NCI-H2171 treated with DMSO at 0.1 percent for 48 hours (cell line): ENCODE data around the gene GSTM4.
A peak's percentile ranks its signal among the peaks of the same experiment; 100 is the strongest.

Source experiments
- DNase-seq: peaks from one replicate; lab custom pipeline; 2025; lab: John Stamatoyannopoulos, UW

Gene GSTM4

DNA sequence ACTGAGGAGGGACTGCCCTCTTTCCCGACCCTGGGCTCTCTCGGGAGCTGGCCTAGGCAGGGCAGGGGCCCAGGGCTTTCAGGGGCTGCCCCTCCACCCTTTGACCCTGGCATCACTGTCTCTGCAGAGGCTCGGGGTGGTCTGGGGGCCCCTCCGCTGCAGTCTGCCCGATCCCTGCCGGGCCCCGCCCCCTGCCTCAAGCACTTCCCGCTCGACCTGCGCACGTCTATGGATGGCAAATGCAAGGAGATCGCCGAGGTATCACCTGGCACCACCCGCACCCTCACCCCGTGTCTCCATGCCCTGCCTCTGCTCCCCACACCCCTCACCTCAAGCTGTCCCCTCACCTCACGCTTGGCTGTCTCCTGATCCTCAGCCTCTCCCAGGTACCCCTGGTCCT is 30.7 kb upstream of the GSTM4 start:
- no peak for DNase-seq

DNA sequence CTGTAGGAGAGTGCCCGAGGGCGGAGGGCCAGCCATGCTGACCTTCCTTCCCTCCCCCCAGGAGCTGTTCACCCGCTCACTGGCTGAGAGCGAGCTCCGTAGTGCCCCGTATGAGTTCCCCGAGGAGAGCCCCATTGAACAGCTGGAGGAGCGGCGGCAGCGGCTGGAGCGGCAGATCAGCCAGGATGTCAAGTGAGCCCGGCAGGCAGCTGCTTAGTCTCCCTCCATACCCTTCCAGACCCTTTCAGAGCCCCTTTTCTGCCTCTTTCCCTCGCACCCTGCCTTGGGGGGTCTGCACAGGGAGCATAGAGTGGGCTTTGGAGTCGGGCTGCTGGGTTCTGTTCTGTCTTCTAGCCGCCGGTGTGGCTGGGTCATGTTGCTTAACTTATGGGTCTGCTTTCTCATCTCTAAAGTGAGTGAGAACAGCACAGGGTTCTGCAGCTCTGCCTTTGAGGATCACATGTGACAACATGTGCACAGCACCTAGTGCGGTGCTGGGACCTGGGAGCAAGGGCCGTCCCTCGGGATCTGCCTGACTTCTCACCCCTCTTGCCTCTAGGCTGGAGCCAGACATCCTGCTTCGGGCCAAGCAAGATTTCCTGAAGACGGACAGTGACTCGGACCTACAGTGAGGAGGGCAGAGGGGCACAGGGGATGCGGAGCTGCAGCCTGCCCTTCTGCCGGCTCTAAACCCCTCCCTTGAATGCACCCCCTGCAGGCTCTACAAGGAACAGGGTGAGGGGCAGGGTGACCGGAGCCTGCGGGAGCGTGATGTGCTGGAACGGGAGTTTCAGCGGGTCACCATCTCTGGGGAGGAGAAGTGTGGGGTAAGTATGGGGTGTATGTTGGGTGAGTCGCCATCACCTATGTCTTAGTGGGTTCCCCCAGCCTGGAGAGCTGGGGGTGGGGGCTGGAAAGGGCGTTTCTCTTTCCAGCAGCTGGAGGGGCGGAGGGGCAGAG is 30.0 kb upstream of the GSTM4 start:
- DNase-seq = peak; percentile 57

DNA sequence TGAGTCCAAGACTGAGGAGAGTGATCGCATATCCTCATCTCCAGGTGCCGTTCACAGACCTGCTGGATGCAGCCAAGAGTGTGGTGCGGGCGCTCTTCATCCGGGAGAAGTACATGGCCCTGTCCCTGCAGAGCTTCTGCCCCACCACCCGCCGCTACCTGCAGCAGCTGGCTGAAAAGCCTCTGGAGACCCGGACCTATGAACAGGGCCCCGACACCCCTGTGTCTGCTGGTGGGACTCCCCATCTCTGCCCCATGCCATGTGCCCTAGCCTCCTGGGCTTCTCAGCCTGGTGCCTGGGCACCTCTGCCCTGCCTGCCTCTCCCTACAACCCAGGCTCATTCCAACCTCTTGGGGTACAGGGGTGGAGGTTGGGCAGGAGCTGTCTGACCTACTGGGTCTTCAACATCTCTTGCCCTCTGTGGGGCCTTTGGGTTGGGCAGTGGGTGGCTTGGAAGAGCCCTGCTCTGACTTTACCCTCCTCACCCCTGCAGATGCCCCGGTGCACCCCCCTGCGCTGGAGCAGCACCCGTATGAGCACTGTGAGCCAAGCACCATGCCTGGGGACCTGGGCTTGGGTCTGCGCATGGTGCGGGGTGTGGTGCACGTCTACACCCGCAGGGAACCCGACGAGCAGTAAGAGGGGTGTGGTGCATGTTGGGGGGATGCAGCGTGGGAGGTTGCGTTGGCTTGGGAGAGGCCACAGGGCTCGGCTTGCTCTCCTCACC is 29.1 kb upstream of the GSTM4 start:
- DNase-seq = no peak

DNA sequence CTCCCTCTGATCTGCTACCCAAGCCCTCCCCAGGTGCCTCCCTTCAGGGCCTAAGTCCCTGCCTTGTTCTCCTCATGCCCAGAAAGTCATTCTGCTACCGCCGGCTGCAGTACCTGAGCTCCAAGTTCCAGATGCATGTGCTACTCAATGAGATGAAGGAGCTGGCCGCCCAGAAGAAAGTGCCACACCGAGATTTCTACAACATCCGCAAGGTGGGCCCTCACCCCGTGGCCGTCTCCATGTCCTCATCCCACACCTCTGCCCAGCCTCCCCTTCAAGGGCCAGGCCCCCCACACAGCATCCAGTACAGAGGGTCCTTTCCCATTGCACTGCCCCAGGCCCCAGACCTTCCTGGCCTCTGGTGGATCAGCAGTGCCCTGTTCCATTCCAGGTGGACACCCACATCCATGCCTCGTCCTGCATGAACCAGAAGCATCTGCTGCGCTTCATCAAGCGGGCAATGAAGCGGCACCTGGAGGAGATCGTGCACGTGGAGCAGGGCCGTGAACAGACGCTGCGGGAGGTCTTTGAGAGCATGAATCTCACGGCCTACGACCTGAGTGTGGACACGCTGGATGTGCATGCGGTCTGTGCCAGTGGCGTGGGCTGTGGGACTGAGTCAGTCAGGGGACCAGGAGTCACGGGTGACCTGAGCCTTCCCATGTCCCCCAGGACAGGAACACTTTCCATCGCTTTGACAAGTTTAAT is 28.1 kb upstream of the GSTM4 start:
- DNase-seq = no peak

DNA sequence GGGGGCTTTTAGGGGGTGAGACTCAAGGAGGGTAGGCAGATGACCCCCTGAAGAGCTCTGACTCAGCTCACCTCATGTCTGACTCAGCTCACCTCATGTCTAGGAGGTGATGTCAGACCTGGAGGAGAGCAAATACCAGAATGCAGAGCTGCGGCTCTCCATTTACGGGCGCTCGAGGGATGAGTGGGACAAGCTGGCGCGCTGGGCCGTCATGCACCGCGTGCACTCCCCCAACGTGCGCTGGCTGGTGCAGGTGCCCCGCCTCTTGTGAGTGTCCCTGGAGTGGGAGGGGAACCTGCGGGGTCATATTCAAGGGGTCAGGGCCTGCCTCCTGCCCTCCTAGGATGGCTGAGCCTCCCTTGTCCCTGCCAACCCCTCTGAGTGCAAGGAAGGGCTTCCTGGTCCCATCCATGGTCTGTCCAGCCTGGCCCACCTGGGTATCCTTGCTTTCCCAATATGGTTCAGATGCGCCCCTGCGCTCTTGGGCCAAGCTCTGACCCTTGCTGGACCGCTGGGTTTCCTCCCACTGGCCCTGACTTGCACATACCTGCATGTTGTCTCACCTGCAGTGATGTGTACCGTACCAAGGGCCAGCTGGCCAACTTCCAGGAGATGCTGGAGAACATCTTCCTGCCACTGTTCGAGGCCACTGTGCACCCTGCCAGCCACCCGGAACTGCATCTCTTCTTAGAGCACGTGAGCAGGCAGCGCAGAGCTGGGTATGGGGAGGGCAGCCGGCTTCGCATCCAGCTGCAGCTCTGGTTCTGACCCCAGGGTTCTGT is 27.2 kb upstream of the GSTM4 start:
- DNase-seq = no peak

DNA sequence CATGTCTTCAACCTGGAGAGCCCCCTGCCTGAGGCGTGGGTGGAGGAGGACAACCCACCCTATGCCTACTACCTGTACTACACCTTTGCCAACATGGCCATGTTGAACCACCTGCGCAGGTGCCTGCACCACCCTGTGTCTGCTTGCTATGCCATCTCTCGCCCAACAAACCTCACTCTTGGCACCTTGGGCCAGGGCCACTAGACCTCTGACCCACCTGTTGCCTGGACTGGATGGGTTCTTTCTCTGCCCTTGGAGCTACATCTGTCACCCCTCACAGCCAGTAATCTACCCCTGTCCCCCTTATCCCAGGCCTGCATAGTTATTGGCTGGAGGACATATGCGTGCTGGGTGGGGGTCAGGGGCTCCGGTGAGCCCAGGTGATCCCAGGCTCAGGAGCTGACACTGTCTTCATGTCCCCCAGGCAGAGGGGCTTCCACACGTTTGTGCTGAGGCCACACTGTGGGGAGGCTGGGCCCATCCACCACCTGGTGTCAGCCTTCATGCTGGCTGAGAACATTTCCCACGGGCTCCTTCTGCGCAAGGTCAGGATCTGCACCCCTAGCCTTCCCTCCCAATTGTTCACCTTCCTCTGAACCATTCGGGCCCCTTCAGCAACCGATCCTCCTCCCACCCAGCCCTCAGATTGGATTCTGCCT is 26.4 kb upstream of the GSTM4 start:
- DNase-seq = no peak

DNA sequence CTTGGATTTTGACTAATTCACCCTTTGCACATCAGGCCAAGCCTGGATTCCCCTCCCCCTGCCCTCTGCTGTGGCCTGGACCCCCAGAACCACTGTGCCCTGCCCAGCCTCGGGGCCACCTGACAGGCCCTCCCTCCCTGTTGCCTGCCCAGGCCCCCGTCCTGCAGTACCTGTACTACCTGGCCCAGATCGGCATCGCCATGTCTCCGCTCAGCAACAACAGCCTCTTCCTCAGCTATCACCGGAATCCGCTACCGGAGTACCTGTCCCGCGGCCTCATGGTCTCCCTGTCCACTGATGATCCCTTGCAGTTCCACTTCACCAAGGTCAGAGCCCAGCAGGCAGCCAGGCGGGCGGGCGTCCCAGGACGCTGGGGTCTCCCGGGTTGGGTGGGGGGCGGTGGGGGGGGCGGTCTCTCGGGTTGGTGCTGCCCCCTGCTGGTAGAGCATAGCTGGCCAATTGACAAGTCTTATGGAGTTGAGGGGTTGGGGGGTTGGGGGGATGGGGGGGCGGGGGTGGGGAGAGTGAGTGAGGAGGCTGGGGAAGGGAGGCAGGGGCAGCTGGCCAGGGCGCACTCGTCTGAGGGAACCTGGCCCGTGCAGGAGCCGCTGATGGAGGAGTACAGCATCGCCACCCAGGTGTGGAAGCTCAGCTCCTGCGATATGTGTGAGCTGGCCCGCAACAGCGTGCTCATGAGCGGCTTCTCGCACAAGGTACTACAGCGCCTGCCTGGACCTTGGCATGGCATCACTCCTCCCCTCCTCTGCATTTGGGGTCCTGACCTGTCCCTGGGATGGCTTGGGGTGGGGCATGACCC is 25.6 kb upstream of the GSTM4 start:
- DNase-seq = no peak

DNA sequence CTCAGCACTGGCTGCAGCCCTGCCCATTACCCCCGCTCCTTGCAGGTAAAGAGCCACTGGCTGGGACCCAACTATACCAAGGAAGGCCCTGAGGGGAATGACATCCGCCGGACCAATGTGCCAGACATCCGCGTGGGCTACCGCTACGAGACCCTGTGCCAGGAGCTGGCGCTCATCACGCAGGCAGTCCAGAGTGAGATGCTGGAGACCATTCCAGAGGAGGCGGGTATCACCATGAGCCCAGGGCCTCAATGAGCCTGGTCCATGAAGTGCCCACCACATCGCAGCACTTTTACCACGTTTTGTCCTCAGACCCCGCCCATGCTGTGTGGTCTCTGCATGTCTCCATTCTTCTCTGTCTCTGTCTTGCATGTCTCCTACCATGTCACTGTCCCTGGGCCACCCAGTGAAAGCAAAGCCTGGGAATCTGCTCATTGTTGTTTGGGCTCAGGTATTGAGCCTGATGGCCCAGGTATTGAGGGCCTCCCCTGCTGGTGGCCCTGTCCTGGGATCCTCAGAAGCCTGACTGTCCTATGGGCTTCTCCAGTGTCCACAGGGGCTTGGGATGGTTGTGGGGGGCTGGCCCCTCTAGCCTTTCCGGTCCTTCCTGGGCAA is 24.9 kb upstream of the GSTM4 start:
- DNase-seq = no peak

DNA sequence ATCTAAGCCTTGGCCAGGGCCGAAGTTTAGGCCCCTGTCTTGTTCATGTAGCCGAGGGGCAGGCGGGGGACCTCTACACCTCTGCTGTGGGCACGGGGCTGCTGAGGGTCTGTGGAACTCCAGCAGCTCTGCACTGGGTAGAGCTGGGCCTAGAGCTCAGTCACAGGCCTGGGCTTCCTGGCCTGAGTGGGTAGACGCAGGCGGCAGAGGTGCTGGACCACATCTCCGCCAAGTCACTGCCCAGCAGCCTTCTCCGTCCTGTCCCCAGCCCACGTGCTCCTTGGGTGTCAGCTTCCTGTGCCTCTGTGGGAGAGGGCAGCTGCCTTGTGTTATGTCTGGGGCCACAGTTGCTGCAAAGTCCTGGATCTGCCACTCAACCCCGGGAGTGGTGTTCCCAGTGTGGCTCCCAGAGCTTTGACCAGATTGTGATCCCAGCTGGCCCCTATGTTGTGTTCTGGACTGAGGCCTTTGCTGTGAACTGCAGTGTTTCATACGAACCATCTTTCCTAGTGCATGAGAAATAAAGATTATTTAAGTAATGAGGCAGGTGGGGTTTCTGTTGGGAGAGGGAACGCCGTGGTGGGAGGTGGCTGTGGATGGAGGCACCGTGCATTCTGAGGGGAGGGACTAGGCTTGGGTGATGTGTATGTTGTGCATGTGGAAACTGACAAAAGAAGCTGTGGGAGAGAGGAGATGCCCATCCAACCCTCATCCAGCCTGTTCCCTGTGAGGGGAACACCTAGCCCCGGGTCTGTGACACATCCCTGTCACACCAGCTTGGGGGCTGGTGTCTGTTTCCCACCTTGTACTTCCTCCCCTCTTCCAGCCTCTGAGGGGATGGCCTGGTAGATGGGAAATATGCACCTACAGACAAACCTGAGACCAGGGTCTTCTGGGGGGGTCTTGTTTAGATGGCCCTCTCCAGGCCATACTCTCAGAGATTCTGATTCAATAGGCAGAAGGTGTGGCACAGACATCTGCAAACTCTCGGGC is 24.1 kb upstream of the GSTM4 start:
- DNase-seq = no peak

DNA sequence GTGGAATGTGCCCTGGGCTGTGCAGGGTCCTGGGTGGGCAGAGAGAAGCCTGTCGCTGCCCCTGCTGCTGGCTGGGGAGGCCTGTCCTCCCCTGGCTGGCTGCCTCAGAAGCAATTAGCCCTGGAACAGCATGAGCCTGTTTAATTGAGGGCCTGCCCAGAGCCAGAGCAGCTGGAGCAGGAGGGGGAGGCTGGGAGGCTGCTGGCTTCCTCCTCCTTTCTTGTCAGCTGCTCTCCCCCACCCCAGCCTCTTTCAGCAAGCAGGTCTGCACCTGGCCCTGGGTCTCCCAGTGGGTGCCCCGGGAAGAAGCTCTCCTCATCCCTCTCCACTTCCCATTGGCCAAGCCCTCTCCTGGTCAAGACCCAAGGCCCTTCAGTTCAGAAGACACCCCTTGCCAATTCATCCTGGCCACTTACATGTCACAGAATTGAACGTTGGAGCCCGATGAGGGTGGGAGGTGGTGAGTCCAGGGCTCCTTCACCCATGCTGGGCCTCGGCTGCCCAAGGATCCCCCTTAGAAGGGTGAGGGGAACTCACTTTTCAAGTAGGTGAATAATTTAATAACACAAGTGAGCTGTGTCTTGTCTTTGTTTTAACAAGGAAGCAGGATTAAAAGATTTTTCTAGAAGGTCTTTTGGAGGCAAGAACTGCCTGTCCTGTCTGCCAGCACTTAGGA is 23.1 kb upstream of the GSTM4 start:
- peak; percentile 91 for DNase-seq

DNA sequence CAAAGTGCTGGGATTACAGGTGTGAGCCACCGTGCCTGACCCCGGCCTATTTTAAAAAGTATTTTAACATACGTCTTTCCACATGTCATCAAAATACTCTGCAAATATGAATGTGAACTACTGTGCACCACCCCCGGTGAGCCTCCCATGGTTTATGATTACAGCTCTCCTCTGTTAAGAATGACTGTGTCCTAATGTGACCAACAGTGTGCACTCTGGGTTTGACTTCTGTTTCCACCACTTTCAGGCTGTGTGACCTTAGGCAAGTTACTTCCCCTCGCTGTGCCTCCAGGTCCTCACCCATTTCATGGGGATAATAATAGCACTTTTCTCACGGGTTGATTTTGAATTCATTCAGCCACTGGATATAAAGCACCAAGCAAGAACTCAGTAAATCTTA is 21.6 kb upstream of the GSTM4 start:
- no peak for DNase-seq

DNA sequence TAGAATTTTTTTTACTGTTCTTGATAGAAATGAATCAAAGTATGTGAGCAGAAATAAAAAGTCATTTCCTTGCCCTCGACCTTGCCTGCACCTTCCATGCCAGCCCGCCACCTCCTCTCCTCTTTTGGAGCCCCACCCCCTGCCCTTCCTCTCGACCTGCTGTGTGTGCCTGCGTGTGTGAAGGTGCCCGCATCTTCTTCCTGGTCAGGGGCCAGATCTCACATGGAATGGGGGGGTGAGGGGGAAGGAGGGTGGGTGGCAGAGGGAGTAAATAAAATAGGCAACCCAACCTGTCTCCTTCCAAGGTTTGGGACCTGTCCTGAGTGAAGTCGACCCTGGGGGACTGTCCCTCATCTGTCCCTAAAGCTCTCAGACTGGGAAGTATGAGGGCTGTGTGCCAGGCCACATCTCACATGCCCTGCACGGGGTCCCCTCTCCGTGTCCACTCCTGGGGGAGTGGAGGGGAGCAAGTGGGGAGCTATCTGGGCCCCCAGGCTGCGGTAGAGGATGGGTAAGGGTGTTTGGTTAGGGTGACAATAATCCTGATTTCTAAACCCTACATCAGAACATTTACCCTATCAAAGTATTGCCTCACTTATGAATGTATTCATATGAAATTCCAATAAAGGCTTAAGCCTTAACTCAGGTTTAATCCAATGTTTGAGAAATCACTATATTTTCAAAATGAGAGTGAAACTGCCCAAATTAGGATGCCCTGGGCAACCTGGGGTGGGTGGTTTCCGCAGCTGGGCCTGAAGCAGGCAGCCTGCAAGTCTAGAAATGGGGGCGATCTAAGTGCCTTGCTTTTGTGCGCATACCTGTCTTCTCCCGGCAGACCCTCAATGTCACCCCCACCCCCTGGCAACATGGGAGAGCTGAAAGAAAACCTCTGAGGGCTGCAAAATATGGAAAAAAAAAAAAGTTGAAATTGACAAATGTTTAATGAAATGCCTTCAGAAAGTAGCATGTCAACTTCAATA is 20.8 kb upstream of the GSTM4 start:
- DNase-seq = no peak

DNA sequence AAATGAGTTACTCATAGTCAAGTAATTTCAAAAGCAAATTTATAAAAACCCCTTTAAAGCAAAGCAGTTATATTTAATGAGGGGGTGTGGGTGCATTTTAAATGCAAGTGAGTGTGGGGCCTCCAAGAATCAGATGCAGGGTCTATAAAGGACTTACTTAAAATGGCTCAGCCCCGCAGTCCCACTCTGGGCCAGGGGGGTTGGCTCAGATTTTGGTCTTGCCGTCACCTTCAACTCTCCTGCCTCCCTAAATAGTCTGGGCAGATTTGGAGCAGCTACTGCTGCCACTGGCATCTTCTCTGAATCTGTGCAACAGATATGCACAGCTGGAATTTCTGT is 20.1 kb upstream of the GSTM4 start:
- no peak for DNase-seq

DNA sequence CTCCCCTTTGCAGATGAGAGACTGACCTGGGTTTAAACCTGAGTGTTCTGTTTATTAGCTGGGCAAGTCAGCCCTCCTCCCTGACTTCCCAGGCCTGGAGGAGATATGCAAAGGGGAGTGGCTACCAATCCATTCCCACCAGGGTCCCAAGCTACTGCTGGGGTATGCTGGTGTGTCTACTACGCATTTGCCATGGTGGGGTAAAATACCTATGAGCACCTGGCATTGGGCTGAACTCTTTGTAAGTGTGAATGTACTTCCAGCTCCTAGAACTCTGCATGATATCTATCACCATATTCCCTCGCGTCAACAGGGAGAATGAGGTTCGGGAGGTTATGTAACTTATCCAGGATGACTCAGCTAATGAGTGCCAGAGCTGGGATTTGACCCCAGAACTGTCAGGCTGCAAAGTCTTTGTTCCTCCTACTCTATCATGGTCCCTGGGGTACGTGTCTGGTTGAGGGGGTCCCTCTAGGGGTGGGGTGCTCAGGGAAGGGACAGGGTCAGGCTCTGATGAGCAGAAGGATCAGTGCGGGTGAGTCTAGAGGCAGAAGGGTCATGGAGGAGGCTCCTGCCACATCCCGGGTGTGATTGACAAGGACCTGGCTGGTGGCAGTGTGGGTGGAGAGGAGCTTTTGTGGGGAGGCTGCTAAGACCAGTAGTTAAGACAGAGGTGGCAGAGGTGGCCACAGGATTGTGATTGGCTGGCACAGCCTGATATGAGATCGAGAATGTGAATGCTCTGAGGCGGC is 19.5 kb upstream of the GSTM4 start:
- DNase-seq = no peak

DNA sequence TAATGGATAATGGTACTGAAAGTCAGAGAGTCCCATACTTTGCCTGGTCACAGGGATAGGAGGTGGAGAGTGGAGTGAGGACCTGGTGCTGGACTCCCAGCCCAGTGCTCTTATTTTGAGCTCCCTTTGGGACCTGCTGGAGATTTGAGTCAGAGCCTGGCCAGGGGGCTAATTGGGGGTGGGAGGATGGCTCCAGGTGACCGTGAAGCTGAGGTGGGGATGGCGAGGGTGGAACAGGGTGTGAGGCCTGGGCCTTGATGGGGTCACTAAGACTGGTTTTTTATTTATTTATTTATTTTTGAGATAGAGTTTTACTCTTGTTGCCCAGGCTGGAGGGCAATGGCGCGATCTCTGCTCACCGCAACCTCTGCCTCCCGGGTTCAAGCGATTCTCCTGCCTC is 18.5 kb upstream of the GSTM4 start:
- DNase-seq = no peak

DNA sequence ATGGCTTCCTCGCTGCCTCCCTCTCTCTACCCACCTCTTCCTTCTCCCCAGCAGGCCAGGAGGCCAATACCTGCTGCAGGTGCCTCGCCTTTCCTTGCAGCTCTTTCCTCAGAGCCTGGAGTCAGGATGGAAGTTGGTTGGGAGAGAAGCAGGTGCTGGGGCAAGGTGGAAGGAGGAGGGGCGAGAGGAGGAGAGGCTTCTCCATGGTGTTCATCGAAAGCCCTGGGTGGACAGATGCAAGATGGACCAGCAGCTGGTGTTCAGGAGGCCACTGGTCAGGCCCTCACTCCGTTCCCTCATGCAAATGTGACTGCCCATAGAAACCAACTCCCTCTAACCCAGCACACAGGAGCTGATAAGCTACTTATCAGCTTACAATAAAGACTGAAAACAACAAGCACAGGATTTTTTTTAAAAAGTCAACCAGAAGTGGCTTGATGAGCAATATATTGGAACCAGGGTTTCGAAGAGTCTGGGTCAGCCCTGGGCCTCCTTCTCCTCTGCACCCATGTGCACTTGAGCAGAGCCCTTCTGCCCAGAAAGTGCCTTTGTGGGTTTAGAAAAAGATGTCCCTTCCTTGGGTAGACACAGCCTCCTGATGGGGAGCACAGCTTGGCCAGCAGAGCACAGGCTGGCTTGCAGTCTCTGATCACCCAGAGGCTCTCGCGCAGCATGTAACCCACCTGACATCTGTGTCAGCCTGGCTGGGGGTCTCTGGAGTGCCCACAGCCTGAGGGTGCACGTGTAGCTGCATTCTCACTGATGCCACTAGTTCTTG is 16.6 kb upstream of the GSTM4 start:
- no peak for DNase-seq
